Tibial nerve (tissue), 4 donors: Measurements from ENCODE around the gene HYDIN.
"Not testable (repeated sequence)": the region's sequence is repeated elsewhere in the genome, so short reads cannot be mapped to it uniquely, and the experiment has no call there.

Source experiments
- EP300 ChIP-seq, 2 donors: sonication (generic); formaldehyde crosslinking; IDR thresholded peaks; one replicate each; pipeline ENCODE4 v1.6.1; 2017; ENCODE audit warnings: antibody characterized with exemption in 2 of 2, mild to moderate bottlenecking in 1 of 2
- POLR2A ChIP-seq, 2 donors: fragments of 450-650 bp; IDR thresholded peaks; one replicate each; pipeline ENCODE4 v1.6.1; 2017; ENCODE audit warnings: antibody characterized with exemption in 2 of 2, mild to moderate bottlenecking in 2 of 2, moderate library complexity in 2 of 2
- TF ChIP-seq, protein P1 (sequence below), 5 experiments: fragments of 200-600 bp in 3 of 5; fragments of 450-650 bp in 2 of 5; sonication (generic) in 3 of 5; IDR thresholded peaks; one replicate each; pipeline ENCODE4 v1.5.1; 2016 to 2019; ENCODE audit warnings: antibody characterized with exemption in 5 of 5, mild to moderate bottlenecking in 3 of 5, moderate library complexity in 2 of 5

DNA sequence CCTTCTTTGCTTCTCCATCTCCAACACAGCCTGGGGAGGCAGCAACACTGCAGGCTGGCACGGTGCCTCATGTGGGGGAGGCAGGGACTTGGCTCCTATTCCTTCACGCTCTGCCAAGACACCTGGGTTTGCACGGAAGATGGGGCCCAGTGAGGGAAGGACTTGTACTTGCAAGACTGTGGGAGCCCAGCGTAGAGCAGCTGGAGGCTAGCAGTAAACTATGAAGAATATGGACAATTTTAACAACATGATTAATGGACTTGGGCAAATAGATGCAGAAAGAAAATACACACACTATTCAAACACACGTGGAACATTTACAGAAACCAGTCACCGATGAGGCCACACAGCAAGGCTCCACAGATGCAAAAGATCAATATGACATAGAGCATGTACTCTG lies 308.4 kb downstream of the HYDIN start:
- TF ChIP-seq, protein P1, sequence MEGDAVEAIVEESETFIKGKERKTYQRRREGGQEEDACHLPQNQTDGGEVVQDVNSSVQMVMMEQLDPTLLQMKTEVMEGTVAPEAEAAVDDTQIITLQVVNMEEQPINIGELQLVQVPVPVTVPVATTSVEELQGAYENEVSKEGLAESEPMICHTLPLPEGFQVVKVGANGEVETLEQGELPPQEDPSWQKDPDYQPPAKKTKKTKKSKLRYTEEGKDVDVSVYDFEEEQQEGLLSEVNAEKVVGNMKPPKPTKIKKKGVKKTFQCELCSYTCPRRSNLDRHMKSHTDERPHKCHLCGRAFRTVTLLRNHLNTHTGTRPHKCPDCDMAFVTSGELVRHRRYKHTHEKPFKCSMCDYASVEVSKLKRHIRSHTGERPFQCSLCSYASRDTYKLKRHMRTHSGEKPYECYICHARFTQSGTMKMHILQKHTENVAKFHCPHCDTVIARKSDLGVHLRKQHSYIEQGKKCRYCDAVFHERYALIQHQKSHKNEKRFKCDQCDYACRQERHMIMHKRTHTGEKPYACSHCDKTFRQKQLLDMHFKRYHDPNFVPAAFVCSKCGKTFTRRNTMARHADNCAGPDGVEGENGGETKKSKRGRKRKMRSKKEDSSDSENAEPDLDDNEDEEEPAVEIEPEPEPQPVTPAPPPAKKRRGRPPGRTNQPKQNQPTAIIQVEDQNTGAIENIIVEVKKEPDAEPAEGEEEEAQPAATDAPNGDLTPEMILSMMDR (IDR thresholded peaks at IDR 0.05): not testable (repeated sequence)
- not testable (repeated sequence) for TF ChIP-seq POLR2A, EP300 (IDR thresholded peaks at IDR 0.05)
